HepG2 (cell line): ENCODE data around the gene SMAD7. TPM values are rescaled to one million over a fixed set of nuclear protein-coding genes. Genes with fewer than 3 reads are reported as not detected.
A peak's percentile ranks its signal among the peaks of the same experiment; 100 is the strongest.

Experiments
- ATF7 ChIP-seq, 2 experiments: fragments of 450-650 bp in 1 of 2; sonication (generic) in 1 of 2; formaldehyde crosslinking in 1 of 2; IDR thresholded peaks; 2 replicates each; pipeline versions ENCODE4 v1.4.0 to v1.6.1; 2016 to 2020; ENCODE audit warnings: antibody characterized with exemption in 1 of 2, mild to moderate bottlenecking in 1 of 2, missing genetic modification reagents in 1 of 2
- ATRX ChIP-seq: sonication (generic); formaldehyde crosslinking; IDR thresholded peaks from 2 replicates; pipeline ENCODE4 v1.4.0; 2020; ENCODE audit warnings: missing genetic modification reagents, borderline replicate concordance
- CHD4 ChIP-seq: fragments of 200-600 bp; sonication (generic); IDR thresholded peaks from 2 replicates; pipeline ENCODE4 v1.7.0; 2017; ENCODE audit warnings: mild to moderate bottlenecking, low read length, borderline replicate concordance
- HES4 ChIP-seq: sonication (generic); formaldehyde crosslinking; IDR thresholded peaks from 2 replicates; pipeline ENCODE4 v1.9.0; 2021; ENCODE audit warnings: mild to moderate bottlenecking, missing genetic modification reagents, borderline replicate concordance
- HNRNPK ChIP-seq: fragments of 200-400 bp; formaldehyde crosslinking; IDR thresholded peaks from 2 replicates; pipeline ENCODE4 v1.6.1; 2018; ENCODE audit warnings: low read length, low read depth, moderate library complexity, mild to moderate bottlenecking; ENCODE audit not compliant: poor library complexity, severe bottlenecking
- HOXA3 ChIP-seq: sonication (generic); formaldehyde crosslinking; IDR thresholded peaks from 2 replicates; pipeline ENCODE4 v1.5.0; 2020; ENCODE audit warnings: missing genetic modification reagents
- PLRG1 ChIP-seq: fragments of 450-650 bp; conservative IDR thresholded peaks from 2 replicates; pipeline ENCODE4 v1.6.1; 2016
- SOX6 ChIP-seq, 2 experiments: fragments of 450-650 bp in 1 of 2; sonication (generic) in 1 of 2; formaldehyde crosslinking in 1 of 2; IDR thresholded peaks; 2 replicates each; pipeline versions ENCODE4 v1.4.0 to v1.6.1; 2017 to 2020; ENCODE audit warnings: antibody characterized with exemption in 1 of 2, mild to moderate bottlenecking in 1 of 2, missing genetic modification reagents in 1 of 2
- TBX2 ChIP-seq: sonication (generic); formaldehyde crosslinking; IDR thresholded peaks from 2 replicates; pipeline ENCODE4 v1.5.0; 2020; ENCODE audit warnings: missing genetic modification reagents, mild to moderate bottlenecking, borderline replicate concordance
- TIGD3 ChIP-seq: sonication (generic); formaldehyde crosslinking; IDR thresholded peaks from 2 replicates; pipeline ENCODE4 v1.5.1; 2020; ENCODE audit warnings: mild to moderate bottlenecking, missing genetic modification reagents, borderline replicate concordance
- ZBTB43 ChIP-seq: sonication (generic); formaldehyde crosslinking; conservative IDR thresholded peaks from 2 replicates; pipeline ENCODE4 v1.4.0; 2020; ENCODE audit warnings: missing genetic modification reagents
- ZNF12 ChIP-seq: sonication (generic); formaldehyde crosslinking; IDR thresholded peaks from 2 replicates; pipeline ENCODE4 v1.5.0; 2020; ENCODE audit warnings: missing genetic modification reagents
- ZNF180 ChIP-seq: sonication (generic); formaldehyde crosslinking; IDR thresholded peaks from 2 replicates; pipeline ENCODE4 v1.4.0; 2020; ENCODE audit warnings: low read depth, missing genetic modification reagents, borderline replicate concordance
- ZNF430 ChIP-seq: sonication (generic); formaldehyde crosslinking; IDR thresholded peaks from 2 replicates; pipeline ENCODE4 v1.9.0; 2021; ENCODE audit warnings: mild to moderate bottlenecking, missing genetic modification reagents
- ZNF629 ChIP-seq: sonication (generic); formaldehyde crosslinking; conservative IDR thresholded peaks from 2 replicates; pipeline ENCODE4 v1.5.0; 2020; ENCODE audit warnings: missing genetic modification reagents
- ZNF772 ChIP-seq: sonication (generic); formaldehyde crosslinking; IDR thresholded peaks from 2 replicates; pipeline ENCODE4 v1.5.0; 2020; ENCODE audit warnings: mild to moderate bottlenecking, missing genetic modification reagents
- ZNF777 ChIP-seq: sonication (generic); formaldehyde crosslinking; IDR thresholded peaks from 2 replicates; pipeline ENCODE4 v1.4.0; 2020; ENCODE audit warnings: missing genetic modification reagents
- polyA plus RNA-seq, 8 experiments: library from polyadenylated mRNA; depleted of rRNA in 3 of 8; stranded (reverse) in 7 of 8; unstranded in 1 of 8; fragments of >200 nt; fragmentation: Illumina TruSeq in 4 of 8; extraction: Trizol in 4 of 8; gene quantifications; 2 replicates each; pipeline versions ENCODE4 v1.2.1 to v1.2.3, GENCODE V29; 2011 to 2016; ENCODE audit warnings: low read depth in 4 of 8, missing spikeins in 1 of 8, mixed read lengths in 1 of 8; ENCODE audit not compliant: insufficient read depth in 1 of 8
- total RNA-seq, 5 experiments: library from RNA; depleted of rRNA; stranded (reverse); fragments of >200 nt; fragmentation: Illumina TruSeq; extraction: Trizol; gene quantifications; 2 replicates each; pipeline ENCODE4 v1.2.3, GENCODE V29; 2016; ENCODE audit warnings: low read depth in 1 of 5
- TF ChIP-seq, protein P1 (sequence below): sonication (generic); formaldehyde crosslinking; IDR thresholded peaks from 2 replicates; pipeline ENCODE4 v1.5.0; 2020; ENCODE audit warnings: mild to moderate bottlenecking, missing genetic modification reagents
- TF ChIP-seq, protein P2 (sequence below): IDR thresholded peaks from 2 replicates; pipeline ENCODE4 v1.6.1; 2018; ENCODE audit warnings: missing genetic modification reagents

The SMAD7 gene
- total and polyA plus RNA-seq, 2 of the 13 experiments (the other 11 are each of a cell fraction or from before 2014, with no cell fraction given): 17.4 to 24.7 TPM

- TF ChIP-seq ZNF180 (no peak), HOXA3 (CRISPR knock-in tag) (peak; percentile 77), HNRNPK (no peak), ZNF777 (0 out of 2 replicates have a peak, but pooled peaks have one; percentile 36), ZNF629 (0 out of 2 replicates have a peak, but pooled peaks have one; percentile 11), ZNF12 (CRISPR knock-in tag) (no peak), ZBTB43 (CRISPR knock-in tag) (peak; percentile 68), SOX6 (IDR thresholded peaks at IDR 0.05) (no peak), SOX6 (CRISPR knock-in tag; IDR thresholded peaks at IDR 0.05) (peak; percentile 52), HES4 (CRISPR knock-in tag) (no peak), CHD4 (0 out of 2 replicates have a peak, but pooled peaks have one; percentile 40), TIGD3 (no peak), TBX2 (CRISPR knock-in tag) (peak; percentile 77; the same call in 1 of the 2 replicates), ZNF772 (peak; percentile 44; the same call in 1 of the 2 replicates), PLRG1 (no peak), ATF7 (IDR thresholded peaks at IDR 0.05) (no peak), ATF7 (CRISPR knock-in tag; IDR thresholded peaks at IDR 0.05) (0 out of 2 replicates have a peak, but pooled peaks have one; percentile 36), ATRX (CRISPR knock-in tag) (no peak), ZNF430 (CRISPR knock-in tag) (no peak)
- TF ChIP-seq, protein P1, sequence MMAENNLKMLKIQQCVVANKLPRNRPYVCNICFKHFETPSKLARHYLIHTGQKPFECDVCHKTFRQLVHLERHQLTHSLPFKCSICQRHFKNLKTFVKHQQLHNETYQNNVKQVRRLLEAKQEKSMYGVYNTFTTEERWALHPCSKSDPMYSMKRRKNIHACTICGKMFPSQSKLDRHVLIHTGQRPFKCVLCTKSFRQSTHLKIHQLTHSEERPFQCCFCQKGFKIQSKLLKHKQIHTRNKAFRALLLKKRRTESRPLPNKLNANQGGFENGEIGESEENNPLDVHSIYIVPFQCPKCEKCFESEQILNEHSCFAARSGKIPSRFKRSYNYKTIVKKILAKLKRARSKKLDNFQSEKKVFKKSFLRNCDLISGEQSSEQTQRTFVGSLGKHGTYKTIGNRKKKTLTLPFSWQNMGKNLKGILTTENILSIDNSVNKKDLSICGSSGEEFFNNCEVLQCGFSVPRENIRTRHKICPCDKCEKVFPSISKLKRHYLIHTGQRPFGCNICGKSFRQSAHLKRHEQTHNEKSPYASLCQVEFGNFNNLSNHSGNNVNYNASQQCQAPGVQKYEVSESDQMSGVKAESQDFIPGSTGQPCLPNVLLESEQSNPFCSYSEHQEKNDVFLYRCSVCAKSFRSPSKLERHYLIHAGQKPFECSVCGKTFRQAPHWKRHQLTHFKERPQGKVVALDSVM: no peak
- TF ChIP-seq, protein P2, sequence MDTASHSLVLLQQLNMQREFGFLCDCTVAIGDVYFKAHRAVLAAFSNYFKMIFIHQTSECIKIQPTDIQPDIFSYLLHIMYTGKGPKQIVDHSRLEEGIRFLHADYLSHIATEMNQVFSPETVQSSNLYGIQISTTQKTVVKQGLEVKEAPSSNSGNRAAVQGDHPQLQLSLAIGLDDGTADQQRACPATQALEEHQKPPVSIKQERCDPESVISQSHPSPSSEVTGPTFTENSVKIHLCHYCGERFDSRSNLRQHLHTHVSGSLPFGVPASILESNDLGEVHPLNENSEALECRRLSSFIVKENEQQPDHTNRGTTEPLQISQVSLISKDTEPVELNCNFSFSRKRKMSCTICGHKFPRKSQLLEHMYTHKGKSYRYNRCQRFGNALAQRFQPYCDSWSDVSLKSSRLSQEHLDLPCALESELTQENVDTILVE: no peak
Observed at GRCh38 chr18:48926420-48926857, 24.3 kb downstream of the SMAD7 start (continued).
